Aorta (tissue), 5 donors: ENCODE measurements around the gene ASF1B. TPM values are rescaled to one million over a fixed set of nuclear protein-coding genes. Genes with fewer than 3 reads are reported as not detected.

Source experiments
- ATAC-seq: fragments of 200-7000 bp; cut with Tn5 transposase; one replicate; pipeline ENCODE4 v1.9.1; 2022; ENCODE audit warnings: moderate library complexity; ENCODE audit not compliant: low FRiP score
- DNase-seq, 2 donors: peaks; one replicate each; pipeline ENCODE4 v3.0.0-alpha.2; 2020
- H3K27ac ChIP-seq, 2 donors: one replicate each; pipeline ENCODE4 v1.5.1; 2013; ENCODE audit warnings: low read length in 2 of 2, mild to moderate bottlenecking in 2 of 2, moderate library complexity in 2 of 2, control low read depth in 1 of 2, inconsistent platforms in 1 of 2, low read depth in 1 of 2
- H3K27me3 ChIP-seq, 2 donors: one replicate each; pipeline ENCODE4 v1.6.1; 2013; ENCODE audit warnings: control low read depth in 1 of 2, low read length in 1 of 2, mild to moderate bottlenecking in 1 of 2, moderate library complexity in 1 of 2; ENCODE audit not compliant: insufficient read depth in 2 of 2, control insufficient read depth in 1 of 2
- H3K36me3 ChIP-seq, 2 donors: one replicate each; pipeline ENCODE4 v1.6.1; 2013; ENCODE audit warnings: control low read depth in 1 of 2, low read length in 1 of 2, mild to moderate bottlenecking in 1 of 2; ENCODE audit not compliant: insufficient read depth in 2 of 2, control insufficient read depth in 1 of 2
- H3K4me1 ChIP-seq, 2 donors: one replicate each; pipeline ENCODE4 v1.6.1; 2013; ENCODE audit warnings: low read length in 2 of 2, control low read depth in 1 of 2, mild to moderate bottlenecking in 1 of 2, moderate library complexity in 1 of 2; ENCODE audit not compliant: insufficient read depth in 2 of 2, control insufficient read depth in 1 of 2
- H3K4me3 ChIP-seq, 2 donors: one replicate each; pipeline ENCODE4 v1.5.1; 2013; ENCODE audit warnings: low read length in 2 of 2, control low read depth in 1 of 2, mild to moderate bottlenecking in 1 of 2
- H3K9me3 ChIP-seq: one replicate; pipeline ENCODE4 v1.6.1; 2013; ENCODE audit warnings: mild to moderate bottlenecking, low read length; ENCODE audit not compliant: control insufficient read depth
- WGBS, 2 donors: extraction: QIAGEN DNeasy Blood & Tissue Kit; methylation state at CpG; one replicate each; pipeline ENCODE4 v1.1.7; 2013; 5-methylcytosine and 5-hydroxymethylcytosine counted together
- intact Hi-C, 2 donors: fragments of 100-400 bp; cut with DNase I; formaldehyde crosslinking; loops; one replicate each; pipeline versions ENCODE4 v1.14.2 to v1.15.0; 2022
- polyA plus RNA-seq, 2 donors: library from polyadenylated mRNA; stranded (reverse); fragments of 200-250 nt; gene quantifications; one replicate each; pipeline ENCODE4 v1.2.3, GENCODE V29; 2013
- total RNA-seq, 2 donors: library from RNA; stranded (reverse); fragmentation: NEBNext Ultra II Directional; extraction: Animal tissue kit (Norgen Biotek cat#: 25700); gene quantifications; one replicate each; pipeline ENCODE4 v1.2.1, GENCODE V29; 2021
- donor health status: healthy with polysubstance abuse.
- donor health status: Bipolar disorder and iron deficiency.
- donor health status: DM: no; HTN: no; CAD: no.
- donor health status: DM: no; HTN: no; CAD: no.
- donor health status: DM: yes; HTN: yes; CAD: no.

The ASF1B gene
- total and polyA plus RNA-seq, 4 donors: 0.49 to 2.0 (median 1.3) TPM

DNA sequence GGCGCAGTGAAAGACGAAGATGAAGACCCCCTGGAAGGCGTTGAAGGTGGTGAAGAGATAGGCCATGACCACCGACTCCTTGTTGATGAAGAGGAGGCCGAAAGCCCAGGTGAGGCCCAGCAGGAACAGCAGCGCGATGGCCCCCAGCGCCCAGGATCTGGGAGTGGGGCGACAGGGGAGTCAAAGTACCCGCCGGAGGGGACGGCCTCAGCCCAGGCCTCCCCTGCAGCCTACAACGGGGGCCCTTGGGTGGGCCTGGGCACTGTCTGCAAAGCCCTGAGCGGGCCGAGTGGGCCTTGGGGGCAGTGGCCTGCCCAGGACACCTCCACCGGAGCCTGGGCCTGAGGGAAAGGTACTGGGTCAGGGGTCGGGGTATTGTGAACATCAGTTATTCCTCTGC is 19.0 kb upstream of the ASF1B start:
- intact Hi-C loops: no loop called here
- no peak for ATAC-seq
- no peaks in the 10 kb centered on the region for H3K9me3 ChIP-seq
- DNase-seq: no peak
- WGBS, 2 donors: 96 to 99% methylated on average over 17 of the region's 17 CpGs
- peaks cover 0 to 4% of the 10 kb centered on the region in 2 donors for H3K36me3 ChIP-seq
- H3K4me3 ChIP-seq: no peak overlapping the region
- H3K27ac ChIP-seq: no peak overlapping the region
- no peaks in the 10 kb centered on the region for H3K4me1 ChIP-seq
- H3K27me3 ChIP-seq: no peaks in the 10 kb centered on the region

DNA sequence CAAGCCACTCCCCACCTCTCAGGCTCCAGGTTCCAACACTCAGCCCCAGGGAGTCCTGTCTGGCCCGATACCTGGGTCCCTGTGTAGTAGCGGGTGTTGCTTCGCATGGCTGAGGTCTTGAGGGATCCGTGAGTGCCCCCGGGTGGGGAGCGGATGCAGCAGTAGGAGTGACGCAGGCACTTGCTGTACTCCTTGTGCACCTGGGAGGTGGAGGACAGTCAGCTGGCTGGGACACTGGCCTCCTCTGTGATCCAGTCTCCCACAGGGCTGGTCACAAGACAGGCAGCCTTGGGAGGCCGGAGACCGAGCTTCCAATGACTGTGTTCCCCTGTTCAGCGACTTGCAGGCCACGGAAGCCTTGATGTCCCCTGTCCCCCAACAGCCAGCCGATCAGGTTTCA is 16.3 kb upstream of the ASF1B start:
- ATAC-seq (no peak), DNase-seq (no peak)
- 92 to 93% methylated on average over 12 of the region's 12 CpGs for WGBS, 2 donors
- intact Hi-C loops: no loop called here
- no peaks in the 10 kb centered on the region for H3K9me3 ChIP-seq
- no peaks in the 10 kb centered on the region for H3K4me1 ChIP-seq
- H3K27ac ChIP-seq: no peak overlapping the region
- no peak overlapping the region for H3K4me3 ChIP-seq
- no peaks in the 10 kb centered on the region for H3K27me3 ChIP-seq
- H3K36me3 ChIP-seq: peaks cover 0 to 4% of the 10 kb centered on the region in 2 donors

DNA sequence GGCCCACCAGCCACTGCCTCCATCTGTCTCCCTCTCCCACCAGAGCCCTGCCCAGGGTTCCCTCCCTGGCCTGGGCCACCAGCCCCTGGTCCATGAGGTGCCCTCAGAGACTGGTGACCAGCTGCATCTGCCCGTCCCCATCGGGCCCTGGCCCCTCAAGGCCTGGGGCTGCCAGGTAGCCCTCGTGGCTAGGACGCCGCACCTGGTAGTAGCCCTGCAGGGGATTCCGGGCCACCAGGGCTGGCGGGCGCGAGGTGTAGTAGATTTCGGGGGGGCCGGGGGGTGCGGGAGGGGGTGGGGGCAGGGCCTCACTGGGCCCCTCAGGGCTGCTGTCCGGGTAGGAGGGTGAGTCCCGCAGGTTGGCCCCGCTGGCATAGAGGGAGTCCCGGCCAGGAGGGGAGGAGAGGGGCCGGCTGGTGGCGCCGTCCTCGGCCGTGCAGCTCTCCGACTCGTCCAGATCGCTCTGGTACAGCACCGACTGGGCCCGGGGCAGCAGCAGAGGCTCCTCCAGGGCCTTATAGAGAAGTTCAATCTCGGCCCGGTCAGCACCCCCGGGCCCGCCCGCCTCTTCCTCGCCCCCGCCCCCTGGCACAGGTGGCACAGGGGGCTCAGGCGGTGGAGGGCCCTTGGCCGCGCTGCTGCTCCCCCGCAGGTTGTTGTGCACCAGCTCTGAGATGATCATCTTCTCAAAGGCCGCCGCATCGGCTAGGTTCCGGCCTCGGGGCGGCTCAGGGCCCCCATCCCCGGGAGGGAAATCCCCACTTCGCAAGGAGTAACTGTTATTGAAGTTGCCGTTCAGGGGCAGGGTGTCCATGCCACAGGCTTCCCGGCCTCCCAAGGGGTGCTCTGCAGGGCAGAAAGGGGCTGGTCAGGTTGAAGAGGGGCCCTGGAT is 14.6 kb upstream of the ASF1B start:
- Histone ChIP-seq H3K9me3 (no peaks in the 10 kb centered on the region), H3K4me3 (no peak overlapping the region), H3K4me1 (no peaks in the 10 kb centered on the region), H3K36me3 (peaks cover 0 to 1% of the 10 kb centered on the region in 2 donors), H3K27ac (no peak overlapping the region), H3K27me3 (no peaks in the 10 kb centered on the region)
- 91 to 93% methylated on average over 41 to 47 of the region's 47 CpGs for WGBS, 2 donors
- ATAC-seq (no peak), DNase-seq (no peak)
- intact Hi-C loops: no loop called here

DNA sequence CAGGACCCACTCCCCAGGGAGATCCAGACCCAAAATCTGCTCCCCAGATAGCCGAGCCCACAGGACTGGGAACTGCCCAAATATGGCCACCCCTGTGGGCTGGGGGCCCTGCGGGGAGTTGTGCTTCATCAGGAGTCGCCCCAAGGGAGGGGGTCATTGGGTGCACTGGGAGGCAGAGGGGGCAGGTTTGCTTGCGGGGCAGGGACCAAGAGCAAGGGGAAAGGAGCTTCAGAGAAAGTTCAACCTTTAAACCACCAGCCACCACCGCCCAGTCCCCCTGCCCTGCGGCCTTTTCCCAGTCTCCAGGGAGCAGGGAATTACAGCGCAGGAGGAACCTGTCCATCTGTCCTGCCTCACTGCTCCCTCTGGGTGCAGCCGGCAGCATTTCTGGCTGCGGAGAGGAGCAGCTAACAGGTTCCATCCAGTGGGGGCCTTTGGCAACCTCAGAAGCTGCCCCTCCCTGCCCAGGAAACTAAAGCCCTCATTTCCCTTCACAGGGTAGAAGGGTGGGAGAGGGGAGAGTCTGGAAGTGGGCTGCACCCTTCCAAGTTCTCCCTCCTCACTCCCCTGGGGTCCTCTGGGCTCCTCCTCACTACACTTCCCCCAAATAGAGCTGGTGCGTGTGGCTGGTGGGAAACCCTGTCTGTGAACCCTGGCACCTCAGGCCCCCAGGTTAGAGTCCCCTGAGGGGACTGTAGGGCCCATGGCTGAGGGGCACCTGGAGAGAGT is 13.8 kb upstream of the ASF1B start:
- H3K27ac ChIP-seq: no peak overlapping the region
- ATAC-seq (peak; percentile 6), DNase-seq (no peak)
- intact Hi-C loops: no loop called here
- no peak overlapping the region for H3K4me3 ChIP-seq
- WGBS, 2 donors: 47 to 54% methylated on average over 10 of the region's 10 CpGs
- no peaks in the 10 kb centered on the region for H3K36me3 ChIP-seq
- H3K4me1 ChIP-seq: no peaks in the 10 kb centered on the region
- H3K9me3 ChIP-seq: no peaks in the 10 kb centered on the region
- no peaks in the 10 kb centered on the region for H3K27me3 ChIP-seq

DNA sequence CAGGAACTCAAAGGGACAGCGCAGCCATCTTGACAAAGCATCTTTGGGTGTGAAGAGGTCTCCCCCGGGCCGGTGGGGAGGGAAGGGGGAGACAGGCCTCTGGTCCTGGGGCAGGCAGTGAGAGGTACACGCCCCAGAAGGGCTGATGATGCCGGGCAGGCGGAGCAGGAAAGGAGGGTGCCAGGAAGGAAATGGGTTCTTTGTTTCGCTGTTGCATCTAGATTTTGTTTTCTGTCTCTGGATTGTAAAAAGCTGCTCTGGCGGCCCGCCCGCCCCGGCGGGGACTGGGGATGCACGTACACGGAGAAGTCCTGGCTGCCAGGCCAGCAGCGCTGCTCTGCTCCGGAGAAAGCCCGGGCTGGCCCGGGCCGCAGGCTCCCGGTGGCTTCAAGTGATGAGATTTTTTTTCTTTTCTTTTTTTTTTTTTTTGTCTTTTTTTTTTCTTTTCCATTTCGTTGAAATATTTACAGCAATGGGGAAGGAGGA is 13.2 kb upstream of the ASF1B start:
- Histone ChIP-seq H3K27ac (peak overlapping the region in 1 of 2 donors; percentile 21), H3K4me1 (no peaks in the 10 kb centered on the region), H3K9me3 (no peaks in the 10 kb centered on the region), H3K4me3 (no peak overlapping the region), H3K36me3 (no peaks in the 10 kb centered on the region), H3K27me3 (no peaks in the 10 kb centered on the region)
- DNase-seq (peak; percentile 89 to 90), ATAC-seq (peak; percentile 76)
- WGBS, 2 donors: 6 to 19% methylated on average over 20 to 21 of the region's 21 CpGs
- intact Hi-C loops: loop anchor here (2.0 to 10.0 kb wide), 3 partner anchors 135 to 323 kb away; no protein-coding TSS in a partner anchor

DNA sequence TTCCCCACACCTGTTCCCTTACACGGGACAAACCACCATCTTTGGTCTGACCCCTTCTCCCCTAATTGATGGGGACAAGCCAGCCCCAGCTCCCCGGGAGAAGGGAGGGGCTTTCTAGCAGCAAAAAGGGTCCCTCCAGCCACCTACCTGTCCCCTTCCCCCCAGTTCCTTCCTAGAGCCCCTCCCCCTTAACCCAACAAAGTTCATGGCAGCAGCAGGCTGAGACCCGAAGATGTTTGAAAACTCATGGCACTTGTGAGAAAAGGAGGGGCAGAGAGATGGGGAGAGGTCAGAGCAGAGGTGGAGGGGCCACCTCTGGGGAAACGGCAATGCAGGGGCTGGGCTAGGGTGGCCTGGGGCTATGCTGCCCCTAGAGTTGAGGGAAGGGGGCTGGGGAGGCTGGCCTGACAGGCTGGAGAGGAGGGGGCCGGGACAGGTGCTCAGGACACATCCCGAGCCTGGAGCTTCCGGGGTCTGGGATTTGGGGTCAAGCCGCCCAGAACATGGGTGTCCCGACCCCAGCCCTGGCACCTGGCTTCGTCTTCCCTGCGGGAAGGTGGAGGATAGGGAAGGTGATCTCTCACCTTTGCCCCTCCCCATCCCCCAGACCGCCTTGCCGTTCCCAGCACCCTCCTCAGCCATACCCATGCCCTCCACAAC is 12.5 kb upstream of the ASF1B start:
- no peaks in the 10 kb centered on the region for H3K4me1 ChIP-seq
- H3K4me3 ChIP-seq: no peak overlapping the region

DNA sequence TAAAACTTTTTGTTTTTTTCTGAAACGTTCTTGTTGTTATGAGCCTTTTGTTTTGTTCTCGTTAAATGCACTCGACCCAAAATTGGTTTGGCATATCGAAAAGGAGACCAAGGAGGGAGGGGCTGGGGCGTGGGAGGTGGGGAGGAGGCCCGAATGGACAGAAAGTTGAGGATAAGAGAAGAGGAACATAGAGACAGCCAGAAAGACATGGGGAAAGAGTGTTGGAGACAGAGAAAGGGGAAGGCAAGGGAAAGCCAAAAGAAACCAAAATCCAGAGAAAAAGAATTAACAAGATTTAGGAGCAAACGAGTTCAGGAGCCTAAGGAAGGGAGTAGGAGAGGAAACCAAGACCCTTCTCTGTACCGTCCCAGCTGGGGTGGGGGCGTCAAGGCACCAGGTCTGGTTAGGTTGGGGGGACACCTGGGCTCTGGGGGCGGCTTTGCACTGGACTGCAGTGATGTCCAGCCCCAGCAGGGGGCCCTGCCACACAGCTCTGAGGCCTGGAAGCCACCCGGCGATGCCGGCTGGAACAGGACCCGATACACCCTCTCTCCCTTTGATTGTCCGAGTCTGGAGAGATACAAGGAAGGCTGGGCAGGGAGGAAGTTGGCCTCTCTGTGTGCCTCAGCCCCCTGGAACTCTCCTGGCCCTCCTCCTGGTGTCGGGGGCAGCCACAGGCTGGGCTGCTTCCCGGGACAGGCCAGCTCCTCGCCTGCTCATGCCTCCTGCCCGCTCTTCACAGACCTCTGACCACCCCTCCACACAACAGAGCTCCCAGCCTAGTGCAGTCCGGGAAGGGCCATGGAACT is 11.6 kb upstream of the ASF1B start:
- Histone ChIP-seq H3K27me3 (no peaks in the 10 kb centered on the region), H3K4me3 (no peak overlapping the region), H3K4me1 (no peaks in the 10 kb centered on the region), H3K36me3 (no peaks in the 10 kb centered on the region), H3K27ac (no peak overlapping the region), H3K9me3 (no peaks in the 10 kb centered on the region)
- intact Hi-C loops: loop anchor here (2.0 to 10.0 kb wide), 3 partner anchors 137 to 324 kb away; no protein-coding TSS in a partner anchor
- DNase-seq (peak; percentile 79 to 90), ATAC-seq (peak; percentile 90)
- 22 to 24% methylated on average over 20 of the region's 20 CpGs for WGBS, 2 donors

More for the DNA sequence above, 12.5 kb upstream of the ASF1B start:
- DNase-seq (no peak), ATAC-seq (no peak)
- Histone ChIP-seq H3K9me3 (no peaks in the 10 kb centered on the region), H3K27me3 (no peaks in the 10 kb centered on the region), H3K36me3 (no peaks in the 10 kb centered on the region), H3K27ac (no peak overlapping the region)
- intact Hi-C loops: loop anchor here (2.0 to 10.0 kb wide), 3 partner anchors 136 to 323 kb away; no protein-coding TSS in a partner anchor
- 75% methylated on average over 13 of the region's 13 CpGs for WGBS, 2 donors

DNA sequence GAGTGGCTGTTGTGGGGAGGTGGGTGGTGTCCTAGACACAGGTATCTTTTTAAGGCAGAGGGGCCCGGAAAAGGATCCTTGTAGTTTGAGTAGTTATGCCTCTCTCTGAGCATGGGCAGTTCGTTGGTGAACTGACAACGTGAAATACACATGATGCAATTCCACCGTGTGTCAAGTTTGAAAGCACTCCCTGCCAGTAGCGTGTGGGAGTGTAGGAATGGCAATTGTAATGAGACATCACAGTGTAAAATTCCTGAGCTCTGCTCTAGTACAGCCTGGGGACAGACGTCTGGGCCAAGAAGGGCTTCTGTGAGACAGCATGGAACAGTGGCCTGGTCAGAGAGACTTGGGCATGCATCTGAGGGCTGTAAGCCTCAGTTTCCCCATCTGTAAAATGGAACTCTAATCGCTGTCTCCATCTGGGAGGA is 10.4 kb upstream of the ASF1B start:
- no peaks in the 10 kb centered on the region for H3K36me3 ChIP-seq
- no peak for ATAC-seq
- H3K4me3 ChIP-seq: no peak overlapping the region
- no peaks in the 10 kb centered on the region for H3K4me1 ChIP-seq
- no peaks in the 10 kb centered on the region for H3K27me3 ChIP-seq
- H3K27ac ChIP-seq: no peak overlapping the region
- DNase-seq: no peak
- WGBS, 2 donors: 38 to 41% methylated on average over 7 of the region's 7 CpGs
- H3K9me3 ChIP-seq: no peaks in the 10 kb centered on the region
- intact Hi-C loops: loop anchor here (5.0 to 10.0 kb wide), 2 partner anchors 138 to 325 kb away; no protein-coding TSS in a partner anchor
